Testis (tissue), 2 donors: ENCODE results near the gene LRRTM4.

Experiments
- POLR2A ChIP-seq: fragments of 450-650 bp; IDR thresholded peaks from one replicate; pipeline ENCODE4 v1.6.1; 2017; ENCODE audit warnings: antibody characterized with exemption, mild to moderate bottlenecking, moderate library complexity
- TF ChIP-seq, protein P1 (sequence below), 3 experiments: fragments of 450-650 bp in 2 of 3; fragments of 200-600 bp in 1 of 3; sonication (generic) in 1 of 3; IDR thresholded peaks; one replicate each; pipeline ENCODE4 v1.5.1; 2016 to 2019; ENCODE audit warnings: antibody characterized with exemption in 3 of 3, mild to moderate bottlenecking in 2 of 3, moderate library complexity in 1 of 3

DNA sequence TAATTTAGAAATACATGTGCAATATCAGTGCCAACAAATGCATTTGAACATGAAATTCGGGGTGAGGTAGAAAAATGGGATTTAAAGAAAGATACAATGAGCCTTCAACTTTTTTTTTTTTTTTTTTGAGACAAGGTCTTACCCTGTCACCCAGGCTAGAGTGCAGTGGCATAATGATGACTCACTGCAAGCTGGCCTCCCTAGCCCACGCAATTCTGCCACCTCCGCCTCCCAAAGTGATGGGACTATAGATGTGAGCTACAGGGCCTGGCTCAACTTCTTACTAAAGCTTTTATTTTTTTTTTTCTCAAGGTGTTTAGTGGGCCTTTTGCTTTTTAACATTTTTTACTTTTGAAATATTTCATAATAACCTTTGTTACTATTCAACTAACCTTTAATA, 365.6 kb downstream of the LRRTM4 start:
- TF ChIP-seq, protein P1, sequence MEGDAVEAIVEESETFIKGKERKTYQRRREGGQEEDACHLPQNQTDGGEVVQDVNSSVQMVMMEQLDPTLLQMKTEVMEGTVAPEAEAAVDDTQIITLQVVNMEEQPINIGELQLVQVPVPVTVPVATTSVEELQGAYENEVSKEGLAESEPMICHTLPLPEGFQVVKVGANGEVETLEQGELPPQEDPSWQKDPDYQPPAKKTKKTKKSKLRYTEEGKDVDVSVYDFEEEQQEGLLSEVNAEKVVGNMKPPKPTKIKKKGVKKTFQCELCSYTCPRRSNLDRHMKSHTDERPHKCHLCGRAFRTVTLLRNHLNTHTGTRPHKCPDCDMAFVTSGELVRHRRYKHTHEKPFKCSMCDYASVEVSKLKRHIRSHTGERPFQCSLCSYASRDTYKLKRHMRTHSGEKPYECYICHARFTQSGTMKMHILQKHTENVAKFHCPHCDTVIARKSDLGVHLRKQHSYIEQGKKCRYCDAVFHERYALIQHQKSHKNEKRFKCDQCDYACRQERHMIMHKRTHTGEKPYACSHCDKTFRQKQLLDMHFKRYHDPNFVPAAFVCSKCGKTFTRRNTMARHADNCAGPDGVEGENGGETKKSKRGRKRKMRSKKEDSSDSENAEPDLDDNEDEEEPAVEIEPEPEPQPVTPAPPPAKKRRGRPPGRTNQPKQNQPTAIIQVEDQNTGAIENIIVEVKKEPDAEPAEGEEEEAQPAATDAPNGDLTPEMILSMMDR (IDR thresholded peaks at IDR 0.05), result no peak
- no peak for TF ChIP-seq POLR2A
